ENCODE data around the gene PALLD.

DNA sequence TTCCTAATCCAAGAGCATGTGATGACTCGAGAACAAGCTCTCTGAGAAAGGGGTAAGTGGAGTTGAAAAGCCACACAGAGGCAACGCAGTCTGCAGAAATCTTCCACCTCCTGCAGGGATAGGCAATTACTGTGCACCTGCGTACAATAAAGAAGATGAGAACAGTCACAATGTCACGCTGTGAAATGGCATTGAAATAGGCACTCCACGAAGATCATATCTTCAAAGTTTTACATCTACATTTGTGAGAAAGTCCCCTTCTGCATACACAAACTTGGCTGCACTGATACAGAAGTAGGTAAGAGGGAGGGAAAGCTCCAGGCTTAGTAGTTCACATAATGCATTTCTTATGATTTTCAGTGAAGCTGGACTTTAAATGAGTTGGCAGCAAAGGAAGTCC is 43.7 kb upstream of the PALLD start:
- TF ChIP-seq, protein P1, sequence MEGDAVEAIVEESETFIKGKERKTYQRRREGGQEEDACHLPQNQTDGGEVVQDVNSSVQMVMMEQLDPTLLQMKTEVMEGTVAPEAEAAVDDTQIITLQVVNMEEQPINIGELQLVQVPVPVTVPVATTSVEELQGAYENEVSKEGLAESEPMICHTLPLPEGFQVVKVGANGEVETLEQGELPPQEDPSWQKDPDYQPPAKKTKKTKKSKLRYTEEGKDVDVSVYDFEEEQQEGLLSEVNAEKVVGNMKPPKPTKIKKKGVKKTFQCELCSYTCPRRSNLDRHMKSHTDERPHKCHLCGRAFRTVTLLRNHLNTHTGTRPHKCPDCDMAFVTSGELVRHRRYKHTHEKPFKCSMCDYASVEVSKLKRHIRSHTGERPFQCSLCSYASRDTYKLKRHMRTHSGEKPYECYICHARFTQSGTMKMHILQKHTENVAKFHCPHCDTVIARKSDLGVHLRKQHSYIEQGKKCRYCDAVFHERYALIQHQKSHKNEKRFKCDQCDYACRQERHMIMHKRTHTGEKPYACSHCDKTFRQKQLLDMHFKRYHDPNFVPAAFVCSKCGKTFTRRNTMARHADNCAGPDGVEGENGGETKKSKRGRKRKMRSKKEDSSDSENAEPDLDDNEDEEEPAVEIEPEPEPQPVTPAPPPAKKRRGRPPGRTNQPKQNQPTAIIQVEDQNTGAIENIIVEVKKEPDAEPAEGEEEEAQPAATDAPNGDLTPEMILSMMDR (IDR thresholded peaks at IDR 0.05), result no peak
- TF ChIP-seq POLR2A (IDR thresholded peaks at IDR 0.05), result no peak
